ENCODE data around the gene GPR142. TPM values are rescaled to one million over a fixed set of nuclear protein-coding genes. Genes with fewer than 3 reads are reported as not detected.

GPR142 gene
- total and polyA plus RNA-seq, 2 of the 13 experiments (the other 11 are each of a cell fraction or from before 2014, with no cell fraction given): not detected

GRCh38 chr17:74410001-74410443 lies 42.7 kb downstream of the GPR142 start:
- ChIA-PET POLR2A (interaction anchor here (1.5 to 3.3 kb wide), 4 partner anchors 21 to 44 kb away, joined by 5 to 21 read pairs (median 8); partner anchors contain the start of gene GPRC5C), CTCF (ENCODE audit: low intra/inter-chr PET ratio, low total read pairs) (interaction anchor here (2.6 kb wide), 1 partner anchor 47 kb away, joined by 43 read pairs; no protein-coding TSS in a partner anchor)
- no peak for FAIRE-seq
- Histone ChIP-seq H3K4me1 (ENCODE audit: insufficient read depth, low read length) (peaks cover 46% of the 10 kb centered on the region), H3K4me2 (ENCODE audit: low read depth, low read length) (peak overlapping the region; percentile 65), H3K4me3 (replicated peaks in 1 of 3; ENCODE audit: insufficient read depth in 1 of 3, low read depth in 2 of 3, low read length in 3 of 3) (peak overlapping the region in 1 of 3 experiments; percentile 32; a peak in 1 of 6 replicates), H3K36me3 (replicated peaks in 1 of 2; ENCODE audit: control insufficient read depth in 1 of 2, insufficient read depth in 2 of 2, low read length in 2 of 2) (no peaks in the 10 kb centered on the region), H4K20me1 (ENCODE audit: insufficient read depth, low read length) (no peaks in the 10 kb centered on the region), H3K27ac (ENCODE audit: extremely low read length, insufficient read depth, low read length) (no peak overlapping the region), H3K27me3 (ENCODE audit: control insufficient read depth in 1 of 2, insufficient read depth in 2 of 2, low read length in 2 of 2) (peaks cover 3 to 17% of the 10 kb centered on the region in 2 experiments; a peak in 2 of 5 replicates), H3K9ac (ENCODE audit: insufficient read depth, low read depth, low read length) (no peak overlapping the region), H3K9me3 (ENCODE audit: low read length) (no peaks in the 10 kb centered on the region), H2AFZ (ENCODE audit: low read length) (no peak overlapping the region), H3K79me2 (ENCODE audit: insufficient read depth, low read length) (no peaks in the 10 kb centered on the region)
- ATAC-seq: peak; percentile 64
- BruUV-seq (replicated peaks): no TSS peak
- in situ Hi-C loops (cut with HindIII; ENCODE audit: extremely low pct_ligation_motif_present, low pct_unique_long_range_greater_than_20kb) (no loop called here), intact Hi-C loops (cut with micrococcal nuclease; ENCODE audit: unreplicated experiment) (no loop called here)
- WGBS (ENCODE audit: low lambda C conversion rate): 10% methylated on average over 4 of the region's 4 CpGs
- no peak for DNase-seq (ENCODE audit: low spot score)
- TF ChIP-seq ATF7 (IDR thresholded peaks at IDR 0.05): no peak
- no peak for TF ChIP-seq ATF7 (CRISPR knock-in tag; IDR thresholded peaks at IDR 0.05)
- no peak; the same call in 1 of the 2 replicates for TF ChIP-seq ZNF580 (CRISPR knock-in tag; IDR thresholded peaks at IDR 0.05; ENCODE audit: borderline replicate concordance, low read depth)
- no peak for TF ChIP-seq FOSL1 (CRISPR knock-in tag; IDR thresholded peaks at IDR 0.05; ENCODE audit: borderline replicate concordance)
- peak; percentile 32; the same call in 1 of the 2 replicates for TF ChIP-seq SAP130 (CRISPR knock-in tag; IDR thresholded peaks at IDR 0.05; ENCODE audit: low read depth)
- TF ChIP-seq PITX1 (CRISPR knock-in tag; IDR thresholded peaks at IDR 0.05): 0 out of 2 replicates have a peak, but pooled peaks have one; percentile 28
- no peak for TF ChIP-seq SNAPC2 (CRISPR knock-in tag; IDR thresholded peaks at IDR 0.05)
- TF ChIP-seq, protein P1, sequence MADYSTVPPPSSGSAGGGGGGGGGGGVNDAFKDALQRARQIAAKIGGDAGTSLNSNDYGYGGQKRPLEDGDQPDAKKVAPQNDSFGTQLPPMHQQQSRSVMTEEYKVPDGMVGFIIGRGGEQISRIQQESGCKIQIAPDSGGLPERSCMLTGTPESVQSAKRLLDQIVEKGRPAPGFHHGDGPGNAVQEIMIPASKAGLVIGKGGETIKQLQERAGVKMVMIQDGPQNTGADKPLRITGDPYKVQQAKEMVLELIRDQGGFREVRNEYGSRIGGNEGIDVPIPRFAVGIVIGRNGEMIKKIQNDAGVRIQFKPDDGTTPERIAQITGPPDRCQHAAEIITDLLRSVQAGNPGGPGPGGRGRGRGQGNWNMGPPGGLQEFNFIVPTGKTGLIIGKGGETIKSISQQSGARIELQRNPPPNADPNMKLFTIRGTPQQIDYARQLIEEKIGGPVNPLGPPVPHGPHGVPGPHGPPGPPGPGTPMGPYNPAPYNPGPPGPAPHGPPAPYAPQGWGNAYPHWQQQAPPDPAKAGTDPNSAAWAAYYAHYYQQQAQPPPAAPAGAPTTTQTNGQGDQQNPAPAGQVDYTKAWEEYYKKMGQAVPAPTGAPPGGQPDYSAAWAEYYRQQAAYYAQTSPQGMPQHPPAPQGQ (CRISPR knock-in tag; IDR thresholded peaks at IDR 0.05; ENCODE audit: borderline replicate concordance): no peak
- TF ChIP-seq MIER3 (CRISPR knock-in tag; IDR thresholded peaks at IDR 0.05; ENCODE audit: borderline replicate concordance): no peak
- no peak for TF ChIP-seq ZNF143 (CRISPR knock-in tag; IDR thresholded peaks at IDR 0.05)
- TF ChIP-seq TBP (CRISPR knock-in tag; IDR thresholded peaks at IDR 0.05): no peak
- TF ChIP-seq POLR2AphosphoS5 (IDR thresholded peaks at IDR 0.05; ENCODE audit: low read depth, low read length): no peak
- no peak for TF ChIP-seq ZNF773 (CRISPR knock-in tag; IDR thresholded peaks at IDR 0.05; ENCODE audit: borderline replicate concordance)
- no peak for TF ChIP-seq PHB2 (IDR thresholded peaks at IDR 0.05; ENCODE audit: partially characterized antibody)
- TF ChIP-seq, protein P2, sequence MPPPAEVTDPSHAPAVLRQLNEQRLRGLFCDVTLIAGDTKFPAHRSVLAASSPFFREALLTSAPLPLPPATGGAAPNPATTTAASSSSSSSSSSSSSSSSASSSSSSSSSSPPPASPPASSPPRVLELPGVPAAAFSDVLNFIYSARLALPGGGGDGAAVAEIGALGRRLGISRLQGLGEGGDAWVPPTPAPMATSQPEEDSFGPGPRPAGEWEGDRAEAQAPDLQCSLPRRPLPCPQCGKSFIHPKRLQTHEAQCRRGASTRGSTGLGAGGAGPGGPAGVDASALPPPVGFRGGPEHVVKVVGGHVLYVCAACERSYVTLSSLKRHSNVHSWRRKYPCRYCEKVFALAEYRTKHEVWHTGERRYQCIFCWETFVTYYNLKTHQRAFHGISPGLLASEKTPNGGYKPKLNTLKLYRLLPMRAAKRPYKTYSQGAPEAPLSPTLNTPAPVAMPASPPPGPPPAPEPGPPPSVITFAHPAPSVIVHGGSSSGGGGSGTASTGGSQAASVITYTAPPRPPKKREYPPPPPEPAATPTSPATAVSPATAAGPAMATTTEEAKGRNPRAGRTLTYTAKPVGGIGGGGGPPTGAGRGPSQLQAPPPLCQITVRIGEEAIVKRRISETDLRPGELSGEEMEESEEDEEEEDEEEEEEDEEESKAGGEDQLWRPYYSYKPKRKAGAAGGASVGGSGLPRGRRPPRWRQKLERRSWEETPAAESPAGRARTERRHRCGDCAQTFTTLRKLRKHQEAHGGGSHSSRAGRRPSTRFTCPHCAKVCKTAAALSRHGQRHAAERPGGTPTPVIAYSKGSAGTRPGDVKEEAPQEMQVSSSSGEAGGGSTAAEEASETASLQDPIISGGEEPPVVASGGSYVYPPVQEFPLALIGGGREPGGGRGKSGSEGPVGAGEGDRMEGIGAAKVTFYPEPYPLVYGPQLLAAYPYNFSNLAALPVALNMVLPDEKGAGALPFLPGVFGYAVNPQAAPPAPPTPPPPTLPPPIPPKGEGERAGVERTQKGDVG (CRISPR knock-in tag; IDR thresholded peaks at IDR 0.05; ENCODE audit: borderline replicate concordance): no peak
- no peak for TF ChIP-seq FOXA1 (IDR thresholded peaks at IDR 0.05)
- TF ChIP-seq FOXA1 (CRISPR knock-in tag; IDR thresholded peaks at IDR 0.05): no peak
- no peak for TF ChIP-seq POLR2G (IDR thresholded peaks at IDR 0.05; ENCODE audit: low read depth, low read length)
- TF ChIP-seq FOXK1 (CRISPR knock-in tag; IDR thresholded peaks at IDR 0.05; ENCODE audit: borderline replicate concordance, low read depth): no peak
- TF ChIP-seq, protein P3, sequence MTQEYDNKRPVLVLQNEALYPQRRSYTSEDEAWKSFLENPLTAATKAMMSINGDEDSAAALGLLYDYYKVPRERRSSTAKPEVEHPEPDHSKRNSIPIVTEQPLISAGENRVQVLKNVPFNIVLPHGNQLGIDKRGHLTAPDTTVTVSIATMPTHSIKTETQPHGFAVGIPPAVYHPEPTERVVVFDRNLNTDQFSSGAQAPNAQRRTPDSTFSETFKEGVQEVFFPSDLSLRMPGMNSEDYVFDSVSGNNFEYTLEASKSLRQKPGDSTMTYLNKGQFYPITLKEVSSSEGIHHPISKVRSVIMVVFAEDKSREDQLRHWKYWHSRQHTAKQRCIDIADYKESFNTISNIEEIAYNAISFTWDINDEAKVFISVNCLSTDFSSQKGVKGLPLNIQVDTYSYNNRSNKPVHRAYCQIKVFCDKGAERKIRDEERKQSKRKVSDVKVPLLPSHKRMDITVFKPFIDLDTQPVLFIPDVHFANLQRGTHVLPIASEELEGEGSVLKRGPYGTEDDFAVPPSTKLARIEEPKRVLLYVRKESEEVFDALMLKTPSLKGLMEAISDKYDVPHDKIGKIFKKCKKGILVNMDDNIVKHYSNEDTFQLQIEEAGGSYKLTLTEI (CRISPR knock-in tag; conservative IDR thresholded peaks at IDR 0.05): no peak

All from HepG2 (cell line).